Measurements from ENCODE around the gene AHNAK2.
"Not testable (repeated sequence)": the region's sequence is repeated elsewhere in the genome, so short reads cannot be mapped to it uniquely, and the experiment has no call there.

AHNAK2 gene

GRCh38 chr14:104895207-104895785 lies 82.9 kb downstream of the AHNAK2 start:
- DNase-seq: no peak

- DNase-seq: no peak
These were observed 83.6 kb downstream of the AHNAK2 start for GRCh38 chr14:104894331-104895206.

GRCh38 chr14:104893435-104894207 lies 84.6 kb downstream of the AHNAK2 start:
- no peak for DNase-seq

- no peak for DNase-seq
These were observed 85.4 kb downstream of the AHNAK2 start for GRCh38 chr14:104892531-104893434.

- DNase-seq: no peak
These were observed 86.3 kb downstream of the AHNAK2 start for GRCh38 chr14:104891664-104892530.

GRCh38 chr14:104891121-104891551 lies 87.0 kb downstream of the AHNAK2 start:
- DNase-seq: no peak

- not testable (repeated sequence) for DNase-seq
These were observed 87.9 kb downstream of the AHNAK2 start for GRCh38 chr14:104890292-104890691.

GRCh38 chr14:104889375-104889757 lies 88.8 kb downstream of the AHNAK2 start:
- DNase-seq: no peak

- no peak for DNase-seq
These were observed 89.4 kb downstream of the AHNAK2 start for GRCh38 chr14:104888489-104889374.

GRCh38 chr14:104887623-104888488 lies 90.3 kb downstream of the AHNAK2 start:
- no peak for DNase-seq

Data from fibroblast of skin of right quadriceps (primary cell).